Stimulated activated CD4-positive, alpha-beta T cell treated with anti-CD3 and anti-CD28 coated beads, Interleukin-2, amount 100 ng/mL, for 24 hours (primary cell): Measurements from ENCODE around the gene SCO2.
A peak's percentile ranks its signal among the peaks of the same experiment; 100 is the strongest.

ENCODE experiments used
- DNase-seq, 2 donors: peaks; one replicate each; pipeline ENCODE4 v3.0.0-alpha.2; 2020

Gene SCO2

DNA sequence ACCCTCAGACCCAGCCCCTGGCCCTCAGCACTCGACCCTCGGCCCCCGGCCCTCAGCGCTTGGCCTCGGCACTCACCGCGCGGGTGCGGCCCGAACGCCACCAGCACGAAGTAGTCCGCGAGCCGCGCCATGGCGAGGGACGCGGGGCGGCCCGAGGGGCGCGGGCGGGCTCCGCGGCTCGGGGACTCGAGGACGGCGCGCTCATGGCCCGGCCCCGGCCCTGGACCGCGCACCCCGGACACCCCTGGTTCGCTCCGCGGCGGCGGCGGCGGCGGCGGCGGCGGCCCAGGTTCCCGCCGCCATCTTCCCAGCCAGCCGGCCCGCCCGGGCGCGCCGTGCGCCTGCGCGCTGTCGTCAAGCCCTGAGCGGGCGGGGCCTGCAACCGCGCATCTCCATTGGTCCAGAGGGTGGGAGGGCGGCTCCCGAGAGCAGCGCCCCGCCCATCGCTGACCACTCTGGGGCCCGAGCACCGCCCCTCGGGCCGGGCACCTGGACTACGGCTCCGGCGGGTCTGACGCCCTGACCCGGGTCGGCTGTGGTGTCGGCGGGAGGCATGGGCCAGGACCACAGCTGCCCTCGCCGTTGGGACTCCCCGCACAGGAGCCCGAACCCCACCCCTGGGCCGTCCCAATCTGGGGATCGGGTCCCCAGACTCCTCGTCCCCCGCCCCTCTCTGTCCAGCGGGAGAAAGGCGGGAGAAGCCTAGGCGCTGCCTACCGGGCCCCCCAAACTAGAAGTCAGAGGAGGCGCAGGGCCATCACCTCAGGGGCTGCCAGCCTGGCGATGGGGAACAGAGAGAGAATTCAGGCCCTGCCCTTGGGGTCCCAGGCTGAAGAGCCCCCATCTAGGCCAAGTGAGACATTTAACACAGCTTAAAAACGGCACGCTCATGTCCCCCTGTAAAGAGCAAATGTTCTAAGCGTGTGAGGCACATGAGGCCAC lies 50.4 kb downstream of the SCO2 start, which contains the start of gene SBF1:
Gene SBF1 (minus strand): TSS at position 326 of the 942 bp plus-strand sequence. CDS start 195 bp downstream, at position 131.
- DNase-seq = peak; percentile 91 to 92

DNA sequence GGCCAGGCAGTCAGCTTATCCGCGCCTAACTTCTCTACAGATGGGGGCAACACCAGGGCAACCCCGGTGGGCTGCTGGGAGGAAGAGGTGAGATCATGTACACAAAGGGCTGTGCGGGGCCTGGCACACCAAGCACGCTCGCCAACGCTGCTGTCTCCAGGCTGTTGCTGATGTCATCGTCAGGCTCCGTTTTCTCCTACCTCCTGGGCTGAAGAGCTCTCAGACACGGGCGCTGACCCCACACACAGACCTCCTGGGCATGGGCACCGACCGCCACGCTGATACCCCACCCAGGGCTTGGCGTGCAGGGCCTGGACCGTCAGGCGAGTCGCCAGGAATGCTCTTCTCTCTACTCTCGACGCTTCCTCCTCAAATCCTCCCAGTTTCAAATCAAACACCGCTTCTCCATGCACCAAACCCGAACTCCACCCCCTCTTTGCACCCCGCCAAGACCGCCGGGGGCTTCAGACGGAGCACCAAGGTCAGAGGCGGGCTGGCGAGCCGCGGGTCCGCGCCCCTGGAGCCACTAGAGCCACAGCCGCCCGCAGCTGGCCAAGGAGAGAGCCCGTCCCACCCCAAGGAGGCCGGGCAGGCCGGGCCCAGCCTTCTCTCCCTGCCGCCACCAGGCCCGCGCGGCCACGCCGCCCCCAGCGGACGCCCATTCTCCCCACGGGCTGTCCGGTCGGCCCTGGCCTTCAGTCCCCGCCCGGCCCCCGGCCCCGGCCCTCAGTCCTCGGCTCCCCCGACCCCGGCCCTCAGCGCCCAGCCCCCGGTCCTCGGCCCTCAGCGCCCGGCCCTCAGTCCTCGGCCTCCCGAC lies 51.3 kb downstream of the SCO2 start:
- peak; percentile 45 to 51 for DNase-seq
